Left ventricle myocardium inferior (tissue), 1 donor: ENCODE measurements around the gene TPTE2. TPM values are rescaled to one million over a fixed set of nuclear protein-coding genes. Genes with fewer than 3 reads are reported as not detected.

Experiments used
- DNase-seq: peaks from one replicate; pipeline ENCODE4 v3.0.0-alpha.2; 2020
- H3K27ac ChIP-seq: fragments of 200-600 bp; replicated peaks from 2 replicates; pipeline ENCODE4 v1.8.0; 2021
- H3K27me3 ChIP-seq: fragments of 200-600 bp; 2 replicates; pipeline ENCODE4 v1.8.0; 2021; ENCODE audit warnings: low read depth
- H3K36me3 ChIP-seq: fragments of 200-600 bp; 2 replicates; pipeline ENCODE4 v1.8.0; 2021
- H3K4me1 ChIP-seq: fragments of 200-600 bp; 2 replicates; pipeline ENCODE4 v1.8.0; 2021
- H3K4me3 ChIP-seq: fragments of 200-600 bp; 2 replicates; pipeline ENCODE4 v1.8.0; 2021; ENCODE audit warnings: mild to moderate bottlenecking, moderate library complexity
- H3K9me3 ChIP-seq: fragments of 200-600 bp; replicated peaks from 2 replicates; pipeline ENCODE4 v1.8.0; 2021
- CTCF ChIP-seq: fragments of 200-600 bp; IDR thresholded peaks from 2 replicates; pipeline ENCODE4 v1.8.0; 2021; ENCODE audit warnings: antibody characterized with exemption, mild to moderate bottlenecking, borderline replicate concordance
- intact Hi-C: fragments of 100-400 bp; cut with micrococcal nuclease; formaldehyde crosslinking; loops from one replicate; pipeline ENCODE4 v1.11.0; 2022
- total RNA-seq: library from RNA; stranded (reverse); fragmentation: NEBNext Ultra II Directional; extraction: Animal tissue kit (Norgen Biotek cat#: 25700); gene quantifications from one replicate; pipeline ENCODE4 v1.2.1, GENCODE V29; 2021
- donor health status: DM: no; HTN: yes; CAD: no; lungs with severe emphysema.

TPTE2 gene
- total RNA-seq, 1 donor from 2014 or later = not detected

- intact Hi-C loops = no loop called here
- no peak overlapping the region for H3K4me3 ChIP-seq
- no peak overlapping the region for H3K27ac ChIP-seq
- H3K27me3 ChIP-seq = peaks cover 9% of the 10 kb centered on the region
- H3K9me3 ChIP-seq = no peaks in the 10 kb centered on the region
- DNase-seq = no peak
- no peaks in the 10 kb centered on the region for H3K36me3 ChIP-seq
- no peak for TF ChIP-seq CTCF
- no peaks in the 10 kb centered on the region for H3K4me1 ChIP-seq
Observed at GRCh38 chr13:19591864-19592263, 30.5 kb upstream of the TPTE2 start.

DNA sequence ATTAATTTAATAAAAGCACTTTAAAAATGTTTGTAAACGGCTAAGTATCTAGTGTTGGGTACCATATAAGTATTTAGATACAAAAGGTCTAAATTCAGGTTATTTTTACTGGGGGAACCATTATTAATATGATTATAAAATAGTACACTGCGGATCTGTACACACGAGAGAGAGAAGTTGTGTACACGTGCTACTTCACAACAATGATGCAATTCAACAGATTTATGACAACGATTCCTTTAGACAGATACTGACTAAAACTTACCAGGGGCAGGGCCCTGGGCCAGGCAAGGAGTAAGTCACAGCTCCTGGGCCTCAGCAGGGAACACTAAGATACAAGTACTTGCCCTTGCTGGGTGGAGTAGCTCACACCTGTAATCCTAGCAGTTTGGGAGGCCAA is 29.1 kb upstream of the TPTE2 start:
- Histone ChIP-seq H3K9me3 (no peaks in the 10 kb centered on the region), H3K4me1 (no peaks in the 10 kb centered on the region), H3K4me3 (no peak overlapping the region), H3K27me3 (peaks cover 2% of the 10 kb centered on the region), H3K36me3 (no peaks in the 10 kb centered on the region), H3K27ac (no peak overlapping the region)
- no peak for DNase-seq
- no peak for TF ChIP-seq CTCF
- intact Hi-C loops = no loop called here

GRCh38 chr13:19589312-19589711 is 28.0 kb upstream of the TPTE2 start:
- Histone ChIP-seq H3K4me3 (no peak overlapping the region), H3K36me3 (no peaks in the 10 kb centered on the region), H3K27me3 (peaks cover 4% of the 10 kb centered on the region), H3K27ac (no peak overlapping the region), H3K4me1 (no peaks in the 10 kb centered on the region), H3K9me3 (no peaks in the 10 kb centered on the region)
- TF ChIP-seq CTCF = no peak
- intact Hi-C loops = no loop called here
- no peak for DNase-seq

GRCh38 chr13:19587635-19588300 is 26.4 kb upstream of the TPTE2 start:
- H3K4me1 ChIP-seq = no peaks in the 10 kb centered on the region
- no peak overlapping the region for H3K27ac ChIP-seq
- peaks cover 4% of the 10 kb centered on the region for H3K27me3 ChIP-seq
- H3K36me3 ChIP-seq = no peaks in the 10 kb centered on the region
- peak; percentile 62 for TF ChIP-seq CTCF
- H3K4me3 ChIP-seq = no peak overlapping the region
- intact Hi-C loops = no loop called here
- no peak for DNase-seq
- H3K9me3 ChIP-seq = peaks cover 8% of the 10 kb centered on the region

- no peaks in the 10 kb centered on the region for H3K36me3 ChIP-seq
- H3K4me1 ChIP-seq = no peaks in the 10 kb centered on the region
- no peak for DNase-seq
- no peak overlapping the region for H3K27ac ChIP-seq
- H3K27me3 ChIP-seq = peaks cover 4% of the 10 kb centered on the region
- H3K4me3 ChIP-seq = peak overlapping the region; percentile 35
- TF ChIP-seq CTCF = no peak
- intact Hi-C loops = no loop called here
- H3K9me3 ChIP-seq = peaks cover 8% of the 10 kb centered on the region
Observed at GRCh38 chr13:19586904-19587634, 25.7 kb upstream of the TPTE2 start.
